GM12891 (cell line): Measurements from ENCODE around the gene RNF157.

Experiments
- POLR2A ChIP-seq: IDR thresholded peaks from 2 replicates; pipeline ENCODE4 v1.6.1; 2011; ENCODE audit warnings: low read depth, low read length, control low read depth
- POLR2AphosphoS5 ChIP-seq: IDR thresholded peaks from 2 replicates; pipeline ENCODE4 v1.6.1; 2011; ENCODE audit warnings: low read depth, low read length, control low read depth
- TAF1 ChIP-seq: IDR thresholded peaks from 2 replicates; pipeline ENCODE4 v1.6.1; 2011; ENCODE audit warnings: low read depth, low read length, control low read depth

- no peak for TF ChIP-seq POLR2A
- TF ChIP-seq TAF1 = no peak
- TF ChIP-seq POLR2AphosphoS5 = no peak
Measured at GRCh38 chr17:76278268-76278908, 38.1 kb upstream of the RNF157 start.
